SK-N-SH treated with all-trans-retinoic acid at 6 μM for 48 hours (cell line): ENCODE data around the gene SLC35E1.

Experiments used
- ATAC-seq: fragments of 200-7000 bp; cut with Tn5 transposase; 3 replicates; pipeline ENCODE4 v1.9.1; 2020; ENCODE audit warnings: mild to moderate bottlenecking, moderate library complexity
- ARNTL ChIP-seq: fragments of 450-650 bp; formaldehyde crosslinking; IDR thresholded peaks from 2 replicates; pipeline ENCODE4 v1.5.0; 2020; ENCODE audit warnings: low read depth, mild to moderate bottlenecking, moderate library complexity, borderline replicate concordance
- CREB5 ChIP-seq: fragments of 250-450 bp; sonication (Bioruptor Pico); IDR thresholded peaks from 2 replicates; pipeline ENCODE4 v1.5.1; 2020; ENCODE audit warnings: low read depth, mild to moderate bottlenecking, moderate library complexity
- CSDC2 ChIP-seq: fragments of 250-450 bp; sonication (Bioruptor Pico); IDR thresholded peaks from 2 replicates; pipeline ENCODE4 v1.5.0; 2020; ENCODE audit warnings: mild to moderate bottlenecking, moderate library complexity
- ESRRG ChIP-seq: fragments of 250-450 bp; sonication (Bioruptor Pico); IDR thresholded peaks from 2 replicates; pipeline ENCODE4 v1.6.1; 2021; ENCODE audit warnings: mild to moderate bottlenecking
- GLIS3 ChIP-seq: fragments of 250-450 bp; sonication (Bioruptor Pico); IDR thresholded peaks from 2 replicates; pipeline ENCODE4 v1.5.0; 2020; ENCODE audit warnings: mild to moderate bottlenecking, moderate library complexity
- ISL1 ChIP-seq: fragments of 250-450 bp; sonication (Bioruptor Pico); IDR thresholded peaks from 2 replicates; pipeline ENCODE4 v2.1.2; 2022; ENCODE audit warnings: mild to moderate bottlenecking, moderate library complexity
- OSR1 ChIP-seq: fragments of 250-450 bp; sonication (Bioruptor Pico); IDR thresholded peaks from 2 replicates; pipeline ENCODE4 v1.8.0; 2022; ENCODE audit warnings: moderate library complexity, mild to moderate bottlenecking, inconsistent platforms
- PATZ1 ChIP-seq: fragments of 250-450 bp; sonication (Bioruptor Pico); IDR thresholded peaks from 2 replicates; pipeline ENCODE4 v1.8.0; 2020; ENCODE audit warnings: mild to moderate bottlenecking, moderate library complexity, borderline replicate concordance
- POU6F1 ChIP-seq: fragments of 250-450 bp; sonication (Bioruptor Pico); IDR thresholded peaks from 2 replicates; pipeline ENCODE4 v1.8.0; 2021; ENCODE audit warnings: low read depth, mild to moderate bottlenecking, moderate library complexity, borderline replicate concordance
- RARB ChIP-seq: fragments of 250-450 bp; sonication (Bioruptor Pico); IDR thresholded peaks from 2 replicates; pipeline ENCODE4 v1.8.0; 2021; ENCODE audit warnings: mild to moderate bottlenecking, moderate library complexity
- SNAI2 ChIP-seq: fragments of 250-450 bp; sonication (Bioruptor Pico); IDR thresholded peaks from 2 replicates; pipeline ENCODE4 v1.5.0; 2020; ENCODE audit warnings: mild to moderate bottlenecking, moderate library complexity
- TCF4 ChIP-seq: fragments of 250-450 bp; sonication (Bioruptor Pico); IDR thresholded peaks from 2 replicates; pipeline ENCODE4 v1.8.0; 2021; ENCODE audit warnings: mild to moderate bottlenecking, moderate library complexity, borderline replicate concordance
- TOX ChIP-seq: fragments of 250-450 bp; sonication (Bioruptor Pico); IDR thresholded peaks from 2 replicates; pipeline ENCODE4 v1.8.0; 2021; ENCODE audit warnings: mild to moderate bottlenecking, moderate library complexity, borderline replicate concordance
- TSHZ2 ChIP-seq: fragments of 250-450 bp; sonication (Bioruptor Pico); IDR thresholded peaks from 2 replicates; pipeline ENCODE4 v1.5.0; 2020; ENCODE audit warnings: mild to moderate bottlenecking, moderate library complexity
- ZC3H10 ChIP-seq: fragments of 250-450 bp; sonication (Bioruptor Pico); IDR thresholded peaks from 2 replicates; pipeline ENCODE4 v1.5.1; 2021; ENCODE audit warnings: mild to moderate bottlenecking, moderate library complexity
- ZNF565 ChIP-seq: fragments of 450-650 bp; formaldehyde crosslinking; conservative IDR thresholded peaks from 2 replicates; pipeline ENCODE4 v1.5.0; 2020; ENCODE audit warnings: low read depth, mild to moderate bottlenecking, moderate library complexity
- ZNF70 ChIP-seq: fragments of 450-650 bp; formaldehyde crosslinking; IDR thresholded peaks from 2 replicates; pipeline ENCODE4 v1.5.0; 2020; ENCODE audit warnings: mild to moderate bottlenecking, moderate library complexity
- ZNF8 ChIP-seq: fragments of 450-650 bp; formaldehyde crosslinking; IDR thresholded peaks from 2 replicates; pipeline ENCODE4 v1.5.0; 2020; ENCODE audit warnings: mild to moderate bottlenecking, moderate library complexity

Gene SLC35E1

GRCh38 chr19:16598848-16599247 lies 26.6 kb upstream of the SLC35E1 start:
- peak; percentile 40; the same call in 1 of the 3 replicates for ATAC-seq
- TF ChIP-seq ARNTL (CRISPR knock-in tag) (no peak), ISL1 (no peak), ZNF8 (no peak), OSR1 (CRISPR knock-in tag) (no peak), ZNF70 (no peak), GLIS3 (CRISPR knock-in tag) (no peak), CSDC2 (CRISPR knock-in tag) (no peak), ZNF565 (no peak), POU6F1 (CRISPR knock-in tag) (no peak), CREB5 (no peak), TOX (no peak), TCF4 (no peak)
- TF ChIP-seq, all 23 proteins: peak for 0

GRCh38 chr19:16596399-16596798 lies 24.2 kb upstream of the SLC35E1 start:
- no peak for ATAC-seq
- TF ChIP-seq POU6F1 (CRISPR knock-in tag) = no peak
- no peak for TF ChIP-seq ARNTL (CRISPR knock-in tag)
- TF ChIP-seq ZC3H10 (CRISPR knock-in tag) = no peak
- TF ChIP-seq ZNF70 = no peak
- no peak for TF ChIP-seq OSR1 (CRISPR knock-in tag)
- TF ChIP-seq PATZ1 = no peak

GRCh38 chr19:16595097-16595496 lies 22.9 kb upstream of the SLC35E1 start:
- ATAC-seq = no peak
- no peak for TF ChIP-seq ZNF70
- no peak for TF ChIP-seq ZNF565
- no peak for TF ChIP-seq SNAI2 (CRISPR knock-in tag)
- TF ChIP-seq OSR1 (CRISPR knock-in tag) = no peak
- no peak for TF ChIP-seq ARNTL (CRISPR knock-in tag)

GRCh38 chr19:16594681-16595091 lies 22.5 kb upstream of the SLC35E1 start:
- TF ChIP-seq PATZ1 (no peak), ZNF565 (no peak), ESRRG (CRISPR knock-in tag) (no peak), RARB (no peak), ZNF70 (no peak), TOX (no peak), SNAI2 (CRISPR knock-in tag) (no peak), CREB5 (no peak), POU6F1 (CRISPR knock-in tag) (no peak), TSHZ2 (CRISPR knock-in tag) (no peak), GLIS3 (CRISPR knock-in tag) (no peak), ZNF8 (no peak), ZC3H10 (CRISPR knock-in tag) (no peak), ISL1 (no peak), TCF4 (no peak)
- no peak for ATAC-seq
